HEK293 (cell line): ENCODE data around the gene EPHX1.

Experiments used
- ATF2 ChIP-seq: fragments of 450-650 bp; formaldehyde crosslinking; IDR thresholded peaks from 2 replicates; pipeline ENCODE4 v1.5.1; 2016; ENCODE audit warnings: missing biosample characterization, missing genetic modification characterization, low read depth
- CTCF ChIP-seq: fragments of 450-650 bp; formaldehyde crosslinking; IDR thresholded peaks from 2 replicates; pipeline ENCODE4 v1.5.1; 2016; ENCODE audit warnings: missing biosample characterization, missing genetic modification characterization
- ELK4 ChIP-seq: IDR thresholded peaks from 2 replicates; pipeline ENCODE4 v1.6.1; 2011; ENCODE audit warnings: mild to moderate bottlenecking, low read depth, low read length, borderline replicate concordance
- PRDM2 ChIP-seq: fragments of 450-650 bp; formaldehyde crosslinking; IDR thresholded peaks from 2 replicates; pipeline ENCODE4 v1.5.1; 2016; ENCODE audit warnings: missing biosample characterization, missing genetic modification characterization, borderline replicate concordance
- YY2 ChIP-seq: fragments of 450-650 bp; formaldehyde crosslinking; IDR thresholded peaks from 2 replicates; pipeline ENCODE4 v1.5.1; 2016; ENCODE audit warnings: missing biosample characterization, missing genetic modification characterization
- ZBTB1 ChIP-seq: fragments of 450-650 bp; formaldehyde crosslinking; IDR thresholded peaks from 2 replicates; pipeline ENCODE4 v1.5.1; 2016; ENCODE audit warnings: missing biosample characterization, missing genetic modification characterization
- ZBTB10 ChIP-seq: fragments of 450-650 bp; formaldehyde crosslinking; IDR thresholded peaks from 2 replicates; pipeline ENCODE4 v1.5.1; 2016; ENCODE audit warnings: missing biosample characterization, missing genetic modification characterization
- ZBTB44 ChIP-seq: fragments of 450-650 bp; IDR thresholded peaks from 2 replicates; pipeline ENCODE4 v1.5.1; 2018; ENCODE audit warnings: missing biosample characterization, mild to moderate bottlenecking, missing genetic modification characterization
- ZNF24 ChIP-seq: fragments of 450-650 bp; formaldehyde crosslinking; IDR thresholded peaks from 2 replicates; pipeline ENCODE4 v1.5.1; 2016; ENCODE audit warnings: missing biosample characterization, missing genetic modification characterization
- ZNF623 ChIP-seq: fragments of 450-650 bp; formaldehyde crosslinking; IDR thresholded peaks from 2 replicates; pipeline ENCODE4 v1.5.1; 2016; ENCODE audit warnings: missing biosample characterization, missing genetic modification characterization
- ZSCAN30 ChIP-seq: fragments of 450-650 bp; IDR thresholded peaks from 2 replicates; pipeline ENCODE4 v1.5.1; 2018; ENCODE audit warnings: missing biosample characterization, mild to moderate bottlenecking, missing genetic modification characterization, moderate library complexity

- TF ChIP-seq CTCF (tag by site-specific recombination): no peak
- TF ChIP-seq ZBTB1 (tag by site-specific recombination): no peak
- no peak for TF ChIP-seq ZNF623 (tag by site-specific recombination)
- no peak for TF ChIP-seq ZSCAN30 (tag by site-specific recombination)
- TF ChIP-seq ZBTB10 (tag by site-specific recombination): no peak
- TF ChIP-seq PRDM2 (tag by site-specific recombination): no peak
- no peak for TF ChIP-seq ZBTB44 (tag by site-specific recombination)
- TF ChIP-seq ZNF24 (tag by site-specific recombination): no peak
- no peak for TF ChIP-seq ELK4
- no peak for TF ChIP-seq ATF2 (tag by site-specific recombination)
- TF ChIP-seq YY2: no peak
These were observed 36.7 kb downstream of the EPHX1 start for GRCh38 chr1:225846331-225847310.
